Lung (tissue), 12 donors: ENCODE data around the gene MKKS. TPM values are rescaled to one million over a fixed set of nuclear protein-coding genes. Genes with fewer than 3 reads are reported as not detected.
"Not testable (repeated sequence)": the region's sequence is repeated elsewhere in the genome, so short reads cannot be mapped to it uniquely, and the experiment has no call there.

Source experiments
- ATAC-seq: fragments of 200-7000 bp; cut with Tn5 transposase; one replicate; pipeline ENCODE4 v1.9.1; 2020; ENCODE audit warnings: moderate number of reproducible peaks; ENCODE audit not compliant: insufficient read depth, low FRiP score
- DNase-seq, 3 donors: peaks; one replicate each; pipeline ENCODE4 v3.0.0-alpha.2; 2013 to 2017
- H3K27ac ChIP-seq, 2 donors: one replicate each; pipeline ENCODE4 v1.5.1; 2013; ENCODE audit warnings: mild to moderate bottlenecking in 2 of 2, moderate library complexity in 2 of 2, control low read depth in 1 of 2, inconsistent platforms in 1 of 2, low read depth in 1 of 2, low read length in 1 of 2
- H3K27me3 ChIP-seq, 3 donors: one replicate each; pipeline ENCODE4 v1.5.1; 2013; ENCODE audit warnings: low read length in 2 of 3; ENCODE audit not compliant: control insufficient read depth in 3 of 3, insufficient read depth in 3 of 3
- H3K36me3 ChIP-seq, 4 donors: one replicate each; pipeline ENCODE4 v1.5.1; 2013; ENCODE audit warnings: low read length in 4 of 4, mild to moderate bottlenecking in 1 of 4, moderate library complexity in 1 of 4; ENCODE audit not compliant: control insufficient read depth in 4 of 4, insufficient read depth in 4 of 4
- H3K4me1 ChIP-seq, 5 donors: one replicate each; pipeline ENCODE4 v1.5.1; 2013; ENCODE audit warnings: low read length in 5 of 5, mild to moderate bottlenecking in 2 of 5, moderate library complexity in 1 of 5; ENCODE audit not compliant: control insufficient read depth in 5 of 5, insufficient read depth in 5 of 5
- H3K4me3 ChIP-seq: one replicate; pipeline ENCODE4 v1.5.1; 2013; ENCODE audit warnings: mild to moderate bottlenecking, control low read depth, moderate library complexity
- H3K9ac ChIP-seq, 2 donors: one replicate each; pipeline ENCODE4 v1.5.1; 2013; ENCODE audit warnings: low read length in 2 of 2, control low read depth in 1 of 2; ENCODE audit not compliant: insufficient read depth in 1 of 2
- H3K9me3 ChIP-seq, 4 donors: one replicate each; pipeline ENCODE4 v1.5.1; 2013; ENCODE audit warnings: low read length in 3 of 4, mild to moderate bottlenecking in 1 of 4, moderate library complexity in 1 of 4; ENCODE audit not compliant: control insufficient read depth in 4 of 4, insufficient read depth in 3 of 4
- CTCF ChIP-seq: IDR thresholded peaks from 2 replicates; pipeline ENCODE4 v1.5.1; 2012; ENCODE audit warnings: mild to moderate bottlenecking; ENCODE audit errors: control extremely low read depth, extremely low read depth
- WGBS, 2 donors: extraction: QIAGEN DNeasy Blood & Tissue Kit; methylation state at CpG; one replicate each; pipeline ENCODE4 v1.1.7; 2013; 5-methylcytosine and 5-hydroxymethylcytosine counted together
- polyA plus RNA-seq, 2 donors: library from polyadenylated mRNA; stranded (reverse); fragments of 200-250 nt; gene quantifications; one replicate each; pipeline ENCODE4 v1.2.1, GENCODE V29; 2013
- total RNA-seq, 2 donors: library from RNA; depleted of rRNA in 1 of 2; stranded (reverse); fragments of >200 nt in 1 of 2; gene quantifications; one replicate each; pipeline ENCODE4 v1.2.1, GENCODE V29; 2014 to 2021
- donor health status: control.
- donor health status: control.
- donor health status: Bipolar disorder and iron deficiency.
- donor health status: healthy.
- donor health status: DM: yes; HTN: yes; CAD: no.

Gene MKKS
- total and polyA plus RNA-seq, 4 donors, result 12.3 to 15.1 (median 13.1) TPM

GRCh38 chr20:10404023-10404628, 29.9 kb downstream of the MKKS start:
- TF ChIP-seq CTCF, result no peak
- DNase-seq (no peak), ATAC-seq (no peak)
- Histone ChIP-seq H3K4me3 (no peak overlapping the region), H3K27me3 (no peaks in the 10 kb centered on the region), H3K27ac (no peak overlapping the region), H3K9ac (no peak overlapping the region), H3K9me3 (no peaks in the 10 kb centered on the region), H3K4me1 (no peaks in the 10 kb centered on the region), H3K36me3 (peaks cover 2 to 6% (median 5%) of the 10 kb centered on the region in 4 donors)
- WGBS, 2 donors, result 65 to 85% methylated on average over 2 of the region's 2 CpGs

GRCh38 chr20:10402938-10403608, 30.9 kb downstream of the MKKS start:
- Histone ChIP-seq H3K9ac (no peak overlapping the region), H3K4me1 (no peaks in the 10 kb centered on the region), H3K27ac (no peak overlapping the region), H3K9me3 (no peaks in the 10 kb centered on the region), H3K4me3 (no peak overlapping the region), H3K27me3 (no peaks in the 10 kb centered on the region), H3K36me3 (peaks cover 2 to 6% (median 5%) of the 10 kb centered on the region in 4 donors)
- TF ChIP-seq CTCF, result no peak
- no peak for ATAC-seq
- 79 to 85% methylated on average over 3 of the region's 3 CpGs for WGBS, 2 donors
- no peak for DNase-seq

GRCh38 chr20:10398834-10399369, 35.1 kb downstream of the MKKS start:
- no peak for TF ChIP-seq CTCF
- WGBS, 2 donors, result 76 to 84% methylated on average over 3 of the region's 3 CpGs
- no peak for DNase-seq
- Histone ChIP-seq H3K9ac (no peak overlapping the region), H3K27me3 (no peaks in the 10 kb centered on the region), H3K4me1 (no peaks in the 10 kb centered on the region), H3K36me3 (no peaks in the 10 kb centered on the region), H3K27ac (no peak overlapping the region), H3K9me3 (no peaks in the 10 kb centered on the region), H3K4me3 (no peak overlapping the region)
- ATAC-seq, result no peak

- ATAC-seq, H3K9me3 ChIP-seq, H3K36me3 ChIP-seq, H3K9ac ChIP-seq, H3K27ac ChIP-seq, H3K4me1 ChIP-seq, H3K27me3 ChIP-seq, DNase-seq, H3K4me3 ChIP-seq: not testable (repeated sequence)
- 97 to 99% methylated on average over 17 to 29 of the region's 32 CpGs for WGBS, 2 donors
Observed at GRCh38 chr20:10394752-10395151, 39.3 kb downstream of the MKKS start.
